HG03439 (cell line): Measurements from ENCODE around the gene ARL13A.
"Not testable (repeated sequence)": the region's sequence is repeated elsewhere in the genome, so short reads cannot be mapped to it uniquely, and the experiment has no call there.

Experiments
- ATAC-seq: cut with Tn5 transposase; IDR thresholded peaks from one replicate; pipeline ENCODE4 v1.9.1; 2021; ENCODE audit warnings: mild to moderate bottlenecking, moderate library complexity; ENCODE audit not compliant: unreplicated experiment

Gene ARL13A

DNA sequence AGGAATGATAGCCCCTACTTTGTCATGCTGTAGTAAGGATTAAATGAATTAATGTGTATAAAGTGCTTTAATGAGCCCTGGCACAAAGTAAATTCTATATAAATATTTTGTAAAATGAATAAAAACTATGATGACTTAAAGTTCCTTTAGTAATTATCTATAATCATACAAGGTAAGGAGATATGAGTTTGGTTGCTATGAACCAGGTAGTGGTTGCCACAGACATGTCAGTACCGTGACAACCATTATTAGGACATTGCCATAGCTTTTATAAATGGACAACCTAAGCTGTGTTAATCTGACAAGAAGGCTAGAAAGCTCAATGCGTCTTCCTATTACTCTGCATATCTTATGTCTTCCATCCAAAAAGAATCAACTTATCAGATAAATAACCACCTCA is at the start of gene ARL13A:
Gene ARL13A (plus strand): TSS at position 301 of the 400 bp plus-strand sequence. CDS start 3,982 bp downstream, outside the sequence.
- ATAC-seq, result no peak

DNA sequence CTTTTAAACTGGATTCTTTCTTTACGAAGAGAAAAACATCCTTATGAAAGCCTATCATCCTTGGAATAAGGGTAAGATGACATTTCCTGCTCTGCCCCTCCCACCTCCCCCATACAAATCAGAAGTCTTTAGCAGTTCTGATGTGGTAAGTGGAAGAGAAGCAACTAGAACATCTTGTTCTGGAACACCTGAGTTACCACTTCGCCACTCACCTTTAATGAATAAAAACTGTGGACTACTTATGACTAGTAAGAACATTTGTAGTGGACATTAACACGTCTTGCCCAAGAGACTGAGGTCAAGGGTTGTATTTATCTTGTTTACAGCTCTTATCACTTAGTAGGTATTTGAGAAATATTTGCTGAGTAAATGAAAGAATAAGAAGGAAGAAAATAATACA is 45.1 kb upstream of the ARL13A start:
- ATAC-seq, result no peak

DNA sequence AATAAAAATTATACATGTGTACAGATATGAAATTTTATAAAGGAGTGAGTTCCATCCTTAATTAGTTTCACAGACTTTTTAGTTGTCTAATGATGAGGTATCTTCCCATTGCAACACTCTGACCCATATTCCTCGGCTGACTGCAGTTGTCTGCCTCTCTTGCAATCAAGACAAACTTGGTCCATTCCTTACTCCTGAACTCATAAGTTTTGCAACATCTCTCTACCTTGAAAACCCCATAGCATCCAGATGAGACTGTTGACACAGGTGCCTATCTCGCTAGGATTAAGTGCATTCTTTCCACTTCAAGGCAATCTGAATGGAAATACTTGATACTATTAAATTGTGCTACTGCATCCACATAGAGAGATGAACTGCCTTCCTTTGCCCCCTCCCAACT is 43.1 kb upstream of the ARL13A start:
- no peak for ATAC-seq

DNA sequence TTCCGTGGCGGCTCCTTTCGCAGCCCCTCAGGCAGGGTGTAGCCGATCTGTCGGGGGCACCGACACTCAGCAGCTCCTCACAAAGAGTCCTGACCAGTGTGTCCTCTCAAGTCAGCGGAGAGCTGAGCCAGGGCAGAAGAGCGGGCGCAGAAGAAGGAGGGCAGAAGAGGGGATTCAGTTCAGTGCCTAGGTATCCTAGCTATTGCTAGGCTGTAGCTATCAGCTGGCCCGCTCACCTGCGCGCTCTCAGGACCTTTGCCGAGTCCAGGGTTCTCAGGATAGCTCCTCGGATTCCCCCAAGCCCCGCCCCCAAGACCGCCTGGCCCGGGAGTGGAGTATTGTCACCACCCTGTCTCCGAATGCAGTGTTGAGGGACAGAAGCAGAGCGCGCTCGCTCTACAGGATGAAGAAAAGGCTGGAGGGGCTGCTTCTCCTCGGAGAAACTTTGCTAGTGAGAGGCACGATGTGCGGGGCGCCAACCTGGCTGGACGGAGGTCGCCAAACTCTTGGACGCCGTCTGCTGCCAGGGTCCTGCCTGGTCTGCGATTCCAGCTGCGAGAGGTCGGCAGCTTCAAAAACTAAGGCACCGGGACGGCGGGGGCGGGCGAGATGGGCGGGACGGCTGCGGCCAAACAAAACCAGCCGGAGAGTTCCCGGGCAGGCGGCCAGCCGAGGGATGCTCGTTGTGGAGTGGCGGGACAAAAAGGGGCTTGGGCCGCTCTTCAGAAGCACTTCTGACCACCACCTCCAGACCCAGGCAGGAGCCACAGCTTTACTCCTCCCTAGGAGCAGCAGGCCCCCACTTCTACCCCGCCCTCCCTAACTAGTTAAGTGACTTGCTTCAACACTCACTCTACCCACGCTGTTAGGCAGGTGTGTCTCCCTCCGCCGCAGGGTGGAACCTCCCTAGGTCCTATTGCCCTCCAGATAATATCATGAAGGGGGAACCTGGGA is 40.6 kb upstream of the ARL13A start, which contains the start of gene XKRX:
Gene XKRX (minus strand): TSS at position 258 of the 954 bp plus-strand sequence. CDS start 613 bp downstream, outside the sequence.
- ATAC-seq, result peak; percentile 74

DNA sequence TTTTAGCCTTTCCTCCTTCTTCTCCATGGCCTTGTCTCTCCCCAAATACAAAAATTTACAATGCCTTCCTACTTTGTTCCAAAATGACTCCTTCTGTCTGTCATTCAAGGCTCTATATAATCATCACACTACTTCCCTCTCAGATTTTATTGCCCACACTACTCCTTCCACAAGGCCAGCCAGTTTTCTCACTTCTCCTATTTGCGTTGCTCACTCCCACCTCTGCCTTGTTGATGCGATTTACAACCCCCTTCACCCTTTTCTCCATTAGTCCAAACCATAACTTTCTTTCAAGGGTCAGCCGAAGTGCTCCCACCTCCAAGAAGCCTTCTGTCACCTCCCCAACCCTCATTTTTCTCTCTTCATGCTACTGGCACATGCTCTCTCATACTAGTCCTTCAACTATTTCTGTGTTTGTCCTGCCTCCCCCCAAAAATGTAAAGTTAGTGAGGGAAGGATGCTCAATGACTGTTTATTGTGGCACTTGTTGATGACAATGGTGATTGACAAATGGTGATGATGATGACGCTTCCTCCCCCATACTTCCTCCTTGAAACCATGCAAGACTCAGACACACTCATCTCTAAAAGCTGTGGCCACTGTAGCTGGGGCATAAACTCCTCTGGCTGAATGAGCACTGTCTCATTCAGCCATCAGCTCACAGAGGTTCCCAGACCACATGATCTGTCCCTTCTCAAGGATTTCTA is 38.1 kb upstream of the ARL13A start:
- ATAC-seq, result peak; percentile 54

DNA sequence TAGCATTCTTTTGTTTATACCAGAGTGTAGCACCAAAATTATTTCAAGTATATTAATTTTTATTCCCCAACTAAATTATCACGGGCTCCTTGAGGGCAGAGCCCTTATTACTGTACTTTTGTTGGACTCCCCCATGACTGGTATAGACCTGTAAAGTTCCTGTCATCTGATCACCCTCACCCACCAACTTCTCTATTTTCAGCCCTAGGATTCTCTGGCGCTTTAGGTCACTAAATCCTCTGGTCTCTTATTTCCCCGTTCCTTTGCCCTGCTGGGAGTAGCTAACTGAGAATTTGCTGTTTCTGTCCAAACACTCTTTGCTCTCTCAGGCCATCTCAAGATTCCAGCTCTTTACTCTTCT is 37.6 kb upstream of the ARL13A start:
- peak; percentile 15 for ATAC-seq

DNA sequence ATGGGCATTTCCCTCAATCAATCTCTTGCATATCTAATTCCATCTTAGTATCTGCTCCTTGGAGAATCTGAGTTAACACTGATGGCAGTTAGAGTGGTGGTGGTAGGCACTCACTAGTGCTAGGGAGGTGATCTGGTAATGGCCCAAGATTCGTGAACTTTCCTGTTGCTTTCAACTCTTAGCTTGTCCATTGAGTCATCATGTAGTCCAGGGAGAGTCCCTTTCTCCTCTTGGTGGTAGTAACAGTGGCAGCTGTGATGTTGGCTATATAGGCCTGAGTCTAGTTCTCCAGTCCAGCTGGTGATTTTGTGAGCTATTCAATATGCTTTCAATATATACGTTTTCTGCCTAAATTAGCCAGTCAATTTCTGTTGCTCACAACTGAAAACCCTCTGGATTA is 33.7 kb upstream of the ARL13A start:
- ATAC-seq, result no peak

DNA sequence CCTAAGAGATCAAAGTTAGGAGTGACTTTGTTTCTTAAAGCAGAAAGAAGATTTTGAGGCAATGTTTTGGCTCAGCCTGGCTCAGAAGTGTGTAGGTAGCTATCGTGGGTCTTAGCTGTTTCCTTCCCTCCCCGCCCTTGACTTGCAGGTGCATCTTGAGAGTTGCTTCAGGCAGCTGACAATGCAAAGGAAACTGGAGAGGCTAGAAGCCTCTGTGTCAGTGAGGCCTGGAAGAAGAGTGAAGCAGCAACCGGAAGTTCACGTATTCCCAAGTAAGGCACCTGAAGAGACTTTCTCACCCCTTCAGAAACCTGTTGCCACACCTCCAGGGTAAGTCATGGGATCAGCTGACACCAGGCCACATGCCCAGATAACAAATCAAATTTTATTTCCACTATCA is 30.2 kb upstream of the ARL13A start:
- no peak for ATAC-seq

DNA sequence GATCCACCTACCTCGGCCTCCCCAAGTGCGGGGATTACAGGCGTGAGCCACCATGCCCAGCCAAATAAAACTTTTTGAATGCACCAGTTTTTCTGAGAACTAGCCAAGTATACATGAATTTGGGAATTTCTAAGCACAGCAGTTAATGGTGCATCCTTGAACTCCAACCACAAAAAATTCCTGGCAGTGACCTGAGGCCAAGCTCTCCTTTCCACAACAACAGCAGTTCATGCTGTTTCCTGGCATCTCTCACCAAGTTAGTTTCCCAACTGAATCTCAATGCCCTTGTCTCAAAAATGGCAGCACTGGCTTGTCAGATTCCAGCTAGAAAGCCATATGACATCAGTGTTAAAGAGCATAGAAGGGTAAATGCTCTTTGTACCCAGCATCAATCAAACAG is 24.9 kb upstream of the ARL13A start:
- ATAC-seq, result no peak

DNA sequence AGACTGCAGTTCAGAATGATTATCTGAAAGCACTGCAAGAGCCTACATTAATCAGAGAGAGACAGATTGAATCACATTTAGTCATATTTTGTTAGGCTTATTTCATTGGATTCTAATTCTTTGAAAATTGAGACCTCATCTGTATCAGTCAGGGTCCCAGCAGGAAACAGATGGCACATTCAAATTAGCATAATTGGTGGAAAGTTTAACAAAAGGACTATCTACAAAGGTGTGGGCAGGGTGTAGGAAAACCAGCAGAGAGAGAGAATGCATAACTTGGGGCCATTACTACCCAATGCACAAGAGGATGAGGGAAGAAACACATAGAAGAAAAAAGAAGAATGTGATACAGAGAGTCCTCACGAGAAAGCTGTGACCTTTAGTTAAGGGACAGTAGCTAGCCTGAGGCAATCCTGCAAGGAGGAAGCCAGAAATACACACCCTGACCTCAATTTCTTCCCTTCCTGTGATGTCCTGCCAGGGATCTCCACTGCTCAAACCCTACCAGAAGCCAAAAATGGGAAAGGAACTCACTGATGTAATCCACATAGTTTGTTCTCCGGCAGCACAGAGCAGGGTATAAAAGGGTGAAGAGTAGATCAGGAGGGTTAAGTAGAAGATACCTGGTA is 23.1 kb upstream of the ARL13A start:
- ATAC-seq, result no peak

DNA sequence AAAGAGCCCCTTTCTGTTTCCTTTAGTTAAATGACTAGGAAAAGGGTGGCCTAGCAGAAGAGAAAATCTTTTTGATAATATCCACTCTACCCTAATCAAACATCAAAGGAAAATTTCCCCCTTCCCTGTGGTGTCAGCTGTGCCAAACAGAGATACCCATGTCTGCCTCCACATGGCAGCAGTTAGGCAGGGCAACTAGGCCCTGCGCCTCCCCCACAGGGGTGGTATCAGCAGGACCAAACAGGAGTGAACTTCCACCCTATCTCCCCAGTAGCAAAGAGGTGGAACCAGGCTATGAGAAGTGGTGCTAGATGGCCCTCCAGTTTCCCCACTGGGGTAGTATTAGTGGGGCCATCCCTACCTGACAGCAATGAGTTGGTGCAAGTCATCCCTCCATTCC is 21.0 kb upstream of the ARL13A start:
- ATAC-seq, result no peak

DNA sequence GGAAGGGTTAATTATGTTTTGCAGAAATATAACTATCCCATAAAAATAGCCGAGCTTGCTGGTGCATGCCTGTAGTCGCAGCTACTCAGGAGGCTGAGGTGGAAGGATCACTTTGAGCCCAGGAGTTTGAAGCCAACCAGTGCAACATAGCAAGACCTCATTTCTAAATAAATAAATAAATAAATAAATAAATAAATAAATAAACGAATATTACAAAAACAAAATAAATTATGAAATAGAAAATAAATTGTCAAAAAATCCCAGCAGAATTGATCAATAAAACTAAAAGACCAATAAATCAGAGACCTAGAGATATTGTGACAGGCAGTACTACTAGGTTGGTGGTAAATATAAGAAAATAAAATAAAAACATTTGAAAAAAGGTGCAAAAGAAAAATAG is 6.7 kb upstream of the ARL13A start:
- no peak for ATAC-seq

DNA sequence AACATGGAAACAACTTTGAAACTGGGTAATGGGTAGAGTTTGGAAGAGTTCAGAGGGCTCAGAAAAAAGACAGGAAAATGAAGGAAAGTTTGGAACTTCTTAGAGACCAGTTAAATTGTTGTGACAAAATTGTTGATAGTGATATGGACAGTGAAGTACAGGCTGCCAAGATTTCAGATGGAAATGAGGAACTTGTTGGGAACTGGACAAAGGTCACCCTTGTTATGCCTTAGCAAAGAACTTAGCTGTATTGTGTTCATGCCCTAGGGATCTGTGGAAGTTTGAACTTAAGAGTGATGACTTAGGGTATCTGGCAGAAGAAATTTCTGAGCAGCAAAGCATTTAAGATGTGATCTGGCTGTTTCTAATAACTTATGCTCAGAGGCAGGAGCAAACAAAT is 5.1 kb upstream of the ARL13A start:
- no peak for ATAC-seq

DNA sequence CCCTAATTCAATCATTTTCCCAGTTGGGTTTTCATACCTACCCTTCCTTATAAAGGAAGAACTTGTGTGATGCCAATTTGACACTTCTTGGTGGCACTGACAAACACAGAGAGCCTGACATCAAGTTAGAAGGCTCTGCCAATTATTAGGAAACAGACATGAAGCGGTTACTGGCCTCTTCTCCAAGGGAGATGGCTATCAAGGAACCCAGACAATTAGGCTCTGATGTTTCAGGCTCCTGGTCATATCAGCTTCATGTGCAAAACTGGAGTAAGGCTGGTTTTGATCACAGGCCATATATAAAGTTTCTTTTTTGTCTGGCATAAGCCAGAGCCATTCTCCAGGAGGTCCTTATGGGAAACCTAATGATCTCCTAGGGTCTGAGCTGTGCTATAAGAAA is 428 bp downstream of the ARL13A start:
- no peak for ATAC-seq

DNA sequence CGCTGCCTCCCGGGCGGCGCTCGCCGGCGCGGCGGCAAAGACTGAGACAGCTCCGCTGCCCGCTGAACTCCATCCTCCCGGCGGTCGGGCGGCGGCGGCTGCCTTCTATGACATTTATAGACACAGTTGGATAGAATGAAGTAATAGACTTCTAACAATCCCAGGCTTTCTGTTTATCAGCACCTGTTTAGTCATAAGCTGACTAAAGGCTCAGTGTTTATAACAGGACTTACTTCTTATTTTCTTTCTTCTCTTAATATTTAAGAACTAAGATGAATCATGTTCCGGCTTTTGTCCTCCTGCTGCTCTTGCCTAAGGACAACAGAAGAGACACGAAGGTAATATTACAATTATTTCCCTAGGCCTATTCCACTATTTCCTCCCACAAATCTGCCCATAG is 3.9 kb downstream of the ARL13A start:
- no peak for ATAC-seq

DNA sequence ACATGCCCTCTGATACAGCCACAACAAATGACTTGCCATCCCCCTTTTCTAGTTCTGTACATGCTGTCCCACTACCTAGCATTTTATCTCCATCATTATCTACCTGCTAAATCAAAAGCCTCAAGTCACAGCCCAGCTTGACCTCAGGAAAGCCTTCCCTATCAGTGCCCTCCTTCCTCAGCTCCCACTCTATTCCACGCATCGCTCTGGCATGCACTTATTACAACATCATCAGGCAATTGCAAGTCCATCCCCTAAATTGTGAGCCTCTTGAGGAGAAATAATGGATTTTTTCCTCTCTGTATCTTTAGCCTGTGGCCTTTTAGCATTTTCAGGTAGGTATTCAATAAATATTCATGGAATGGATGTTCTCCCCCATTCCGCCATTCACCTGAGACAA is 5.7 kb downstream of the ARL13A start:
- ATAC-seq, result no peak

DNA sequence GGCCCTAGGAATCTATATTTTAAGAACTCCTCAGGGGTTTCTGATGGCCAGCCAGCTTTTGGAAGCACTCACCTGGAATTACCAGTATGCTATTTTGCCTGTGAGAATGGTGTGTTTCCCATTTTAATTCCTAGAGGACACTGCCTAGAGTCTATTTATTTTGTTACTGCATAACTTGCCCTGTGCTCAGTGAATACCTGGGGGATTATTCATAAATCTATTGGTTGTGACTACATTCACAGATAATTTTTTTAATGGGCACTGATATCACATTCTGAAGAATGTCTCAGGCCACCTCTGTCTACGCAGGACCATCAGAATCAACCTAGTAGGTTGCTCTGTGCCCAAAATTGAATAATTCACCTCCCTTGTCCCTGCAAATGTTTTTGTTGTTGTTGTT is 6.7 kb downstream of the ARL13A start:
- no peak for ATAC-seq

DNA sequence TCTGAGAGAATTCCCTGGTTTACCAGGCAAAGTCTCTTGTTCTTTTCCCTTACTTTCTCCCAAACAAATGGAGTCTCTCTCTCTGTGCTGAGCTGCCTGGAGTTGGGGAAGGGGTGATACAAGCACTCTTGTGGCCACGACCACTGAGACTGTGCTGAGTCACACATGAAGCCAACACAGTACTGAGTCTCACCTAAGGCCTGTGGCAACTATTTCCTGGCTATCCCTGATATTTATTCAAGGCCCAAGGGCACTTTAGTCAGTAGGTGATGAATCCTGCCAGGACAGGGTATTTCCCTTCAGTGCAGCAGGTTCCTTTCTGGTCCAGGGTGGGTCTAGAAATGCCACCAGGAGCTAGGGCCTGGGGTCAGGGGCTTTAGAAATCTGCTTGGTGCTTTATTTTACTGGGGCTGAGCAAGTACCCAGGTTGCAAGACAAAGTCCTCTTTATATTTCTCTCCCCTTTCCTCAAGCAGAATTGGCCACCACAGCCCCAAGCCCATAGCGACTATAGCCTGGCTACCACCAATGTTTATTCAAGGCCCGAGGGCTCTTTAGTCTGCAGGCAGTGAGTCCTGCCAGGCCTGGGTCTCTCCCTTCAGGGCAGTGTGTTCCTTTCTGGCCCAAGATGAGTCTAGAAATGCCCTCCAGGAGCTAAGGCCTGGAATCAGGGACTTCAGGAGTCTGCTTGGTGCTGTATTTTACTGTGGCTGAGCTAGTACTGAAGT is 10.5 kb downstream of the ARL13A start:
- ATAC-seq, result no peak

DNA sequence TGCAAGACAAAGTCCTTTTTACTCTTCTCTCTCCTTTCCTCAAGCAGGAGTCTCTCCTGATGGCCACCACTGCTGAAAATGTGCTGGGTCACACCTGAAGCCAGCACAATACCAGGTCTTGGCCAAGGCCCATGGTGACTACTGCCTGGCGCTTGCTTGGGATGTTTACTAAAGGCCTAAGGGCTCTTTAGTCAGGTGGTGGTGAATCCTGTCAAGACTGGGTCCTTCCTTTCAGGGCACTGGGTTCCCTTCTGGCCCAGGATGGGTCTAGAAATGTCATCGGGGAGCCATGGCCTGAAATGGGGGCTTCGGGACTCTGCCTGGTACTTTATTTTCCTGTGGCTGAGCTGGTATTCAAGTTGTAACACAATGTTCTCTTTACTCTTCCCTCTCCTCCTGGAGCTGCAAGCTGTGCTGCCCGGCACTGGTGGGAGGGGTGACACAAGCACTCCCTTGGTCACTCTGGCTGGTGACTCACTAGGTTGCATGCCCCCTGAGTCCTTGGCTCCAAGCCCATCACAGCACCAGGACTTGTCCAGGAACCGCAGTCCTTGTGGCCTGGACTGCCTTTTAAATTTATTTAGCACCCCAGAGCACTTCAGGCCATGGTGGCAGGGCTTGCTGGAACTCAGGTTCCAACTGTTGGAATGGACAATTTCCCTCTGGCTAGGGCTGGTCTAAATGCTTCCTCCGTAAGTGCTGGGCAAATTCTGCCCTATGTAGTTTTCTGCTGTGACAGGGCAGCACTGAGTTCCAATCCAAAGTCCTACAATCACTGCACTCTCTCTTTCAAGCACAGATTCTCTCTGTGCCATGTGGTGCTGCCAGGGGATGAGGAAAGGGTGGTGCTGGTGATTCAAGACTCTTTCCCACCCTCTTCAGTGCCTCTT is 11.3 kb downstream of the ARL13A start:
- no peak for ATAC-seq

DNA sequence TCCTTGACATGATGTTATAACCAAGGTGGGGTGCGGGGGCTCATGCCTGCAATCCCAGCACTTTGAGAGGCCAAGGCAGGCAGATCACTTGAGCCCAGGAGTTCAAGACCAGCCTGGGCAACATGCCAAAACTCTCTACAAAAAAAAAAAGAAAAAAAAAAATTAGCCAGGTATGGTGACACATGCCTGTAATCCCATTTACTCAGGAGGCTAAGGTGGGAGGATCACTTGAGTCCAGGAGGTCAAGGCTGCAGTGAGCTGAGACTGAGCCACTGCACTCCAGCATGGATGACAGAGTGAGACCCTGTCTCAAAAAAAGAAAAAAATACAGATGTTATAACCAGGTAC is 12.0 kb downstream of the ARL13A start:
- ATAC-seq, result not testable (repeated sequence)
